ENCODE results near the gene TMEFF2. TPM values are rescaled to one million over a fixed set of nuclear protein-coding genes. Genes with fewer than 3 reads are reported as not detected.

TMEFF2 gene
- total and polyA plus RNA-seq, 2 of the 4 experiments (the other 2 are of a cell fraction), result 1.3 to 3.0 TPM

DNA sequence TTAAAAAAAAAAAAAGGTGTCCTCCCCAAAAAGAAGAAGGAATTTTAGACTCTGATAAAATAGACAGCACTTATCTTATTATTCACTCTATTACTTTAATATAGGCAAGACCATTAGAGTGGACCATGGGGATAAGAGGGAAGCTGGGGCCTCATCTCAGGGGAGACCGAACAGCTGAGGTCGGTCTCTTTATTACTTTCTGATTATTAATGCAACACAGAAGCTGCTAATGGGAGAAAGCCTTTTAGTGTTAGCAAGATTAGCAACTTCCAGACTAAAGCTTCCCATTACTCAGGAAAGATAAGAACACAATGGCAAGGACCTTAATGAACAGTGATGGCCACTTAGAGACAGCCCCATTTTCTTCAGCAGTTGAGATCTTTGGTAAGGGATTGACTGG is 135.5 kb downstream of the TMEFF2 start:
- H3K9ac ChIP-seq (ENCODE audit: low read depth, low read length), result no peak overlapping the region
- H3K9me3 ChIP-seq (ENCODE audit: control insufficient read depth, insufficient read depth, low read length), result no peaks in the 10 kb centered on the region
- no peak overlapping the region for H4K8ac ChIP-seq (ENCODE audit: low read depth in 2 of 2, low read length in 2 of 2)
- H3K23ac ChIP-seq (ENCODE audit: low read depth, low read length), result no peak overlapping the region
- DNase-seq, result no peak
- no peak overlapping the region for H2AK9ac ChIP-seq (replicated peaks; ENCODE audit: low read depth, low read length, poor library complexity)
- H3K79me1 ChIP-seq (ENCODE audit: low read depth in 1 of 2, low read length in 2 of 2), result no peaks in the 10 kb centered on the region
- ATAC-seq (ENCODE audit: low read depth), result no peak
- no CpG with 5 or more reads among the region's 2 CpGs for WGBS, 2 experiments (ENCODE audit: extremely low coverage in 2 of 2, insufficient read length in 1 of 2)
- H3K14ac ChIP-seq (replicated peaks; ENCODE audit: low read depth, low read length), result no peak overlapping the region
- H2BK5ac ChIP-seq (ENCODE audit: low read depth, low read length, poor library complexity, severe bottlenecking), result no peak overlapping the region
- no peak overlapping the region for H3K27ac ChIP-seq (ENCODE audit: insufficient read depth, low read length)
- no peak overlapping the region for H3K4me3 ChIP-seq (ENCODE audit: insufficient read depth, low read depth, low read length)
- H3K4me1 ChIP-seq (ENCODE audit: control insufficient read depth, insufficient read depth, low read length), result no peaks in the 10 kb centered on the region
- no peak overlapping the region for H2BK20ac ChIP-seq (ENCODE audit: low read depth, low read length)
- no peak for TF ChIP-seq CEBPB (IDR thresholded peaks at IDR 0.05; ENCODE audit: low read depth, low read length)
- no peak for TF ChIP-seq NFE2L2 (IDR thresholded peaks at IDR 0.05; ENCODE audit: low read depth, low read length)
- TF ChIP-seq POLR2A (IDR thresholded peaks at IDR 0.05; ENCODE audit: low read depth, low read length), result no peak
- TF ChIP-seq MAZ (IDR thresholded peaks at IDR 0.05; ENCODE audit: borderline replicate concordance, low read depth, low read length), result no peak
- intact Hi-C loops (cut with micrococcal nuclease) (no loop called here), dilution Hi-C loops (cut with HindIII; ENCODE audit: low sequenced_read_pairs, unreplicated experiment) (no loop called here), in situ Hi-C loops (cut with MboI; ENCODE audit: low sequenced_read_pairs) (no loop called here)
- H4K91ac ChIP-seq (ENCODE audit: insufficient read depth, low read depth, low read length), result no peak overlapping the region
- H3K9me1 ChIP-seq (ENCODE audit: insufficient read depth, low read length), result no peaks in the 10 kb centered on the region; the same call in 1 of the 2 replicates
- no peak overlapping the region for H2AFZ ChIP-seq (replicated peaks; ENCODE audit: low read length, poor library complexity)
- BruUV-seq (replicated peaks), result no TSS peak
- no peak overlapping the region for H2AK5ac ChIP-seq (ENCODE audit: low read depth, low read length)
- ChIA-PET POLR2A (ENCODE audit: unreplicated experiment) (no interaction called here), CTCF (no interaction called here)
- no peak overlapping the region for H4K5ac ChIP-seq (ENCODE audit: low read depth, low read length)
- H3K36me3 ChIP-seq (ENCODE audit: control insufficient read depth, insufficient read depth, low read length), result no peaks in the 10 kb centered on the region; the same call in 1 of the 2 replicates
- no peak overlapping the region for H3K4me2 ChIP-seq (ENCODE audit: low read depth, low read length)
- no peaks in the 10 kb centered on the region for H3K27me3 ChIP-seq (ENCODE audit: control insufficient read depth, insufficient read depth, low read length)
- no peak overlapping the region for H3K56ac ChIP-seq (ENCODE audit: extremely low read depth, insufficient read depth, low read length)
- H2BK120ac ChIP-seq (ENCODE audit: low read depth, low read length), result no peak overlapping the region
- H2BK15ac ChIP-seq (ENCODE audit: low read depth, low read length), result no peak overlapping the region
- H3K4ac ChIP-seq (ENCODE audit: low read depth, low read length), result no peak overlapping the region
- no peak overlapping the region for H3K18ac ChIP-seq (ENCODE audit: low read depth, low read length)
- no peaks in the 10 kb centered on the region for H4K20me1 ChIP-seq (ENCODE audit: insufficient read depth, low read length)

Measured in IMR-90 (cell line).